RWPE2 (cell line): ENCODE measurements around the gene C3orf33.
"Not testable (repeated sequence)": the region's sequence is repeated elsewhere in the genome, so short reads cannot be mapped to it uniquely, and the experiment has no call there.

Experiments used
- ATAC-seq: fragments of 200-7000 bp; cut with Tn5 transposase; 3 replicates; pipeline ENCODE4 v1.9.1; 2021; ENCODE audit warnings: low read depth
- DNase-seq: peaks from one replicate; pipeline ENCODE4 v3.0.0-alpha.2; 2020; ENCODE audit warnings: low spot score
- H3K27ac ChIP-seq: fragments of 450-650 bp; 2 replicates; pipeline ENCODE4 v1.5.1; 2017; ENCODE audit warnings: mild to moderate bottlenecking; ENCODE audit not compliant: poor library complexity, severe bottlenecking
- H3K27me3 ChIP-seq: fragments of 250-450 bp; sonication (Bioruptor Pico); 2 replicates; pipeline ENCODE4 v1.5.1; 2021; ENCODE audit warnings: mild to moderate bottlenecking, moderate library complexity; ENCODE audit not compliant: insufficient read depth, poor library complexity, severe bottlenecking
- H3K36me3 ChIP-seq: fragments of 250-450 bp; sonication (Bioruptor Pico); 2 replicates; pipeline ENCODE4 v1.5.1; 2020; ENCODE audit warnings: low read depth, mild to moderate bottlenecking, moderate library complexity
- H3K4me1 ChIP-seq: fragments of 250-450 bp; sonication (Bioruptor Pico); 2 replicates; pipeline ENCODE4 v1.5.1; 2021; ENCODE audit warnings: mild to moderate bottlenecking, moderate library complexity; ENCODE audit not compliant: insufficient read depth, poor library complexity, severe bottlenecking
- H3K4me3 ChIP-seq: fragments of 250-450 bp; sonication (Bioruptor Pico); 2 replicates; pipeline ENCODE4 v1.5.1; 2021; ENCODE audit warnings: mild to moderate bottlenecking, moderate library complexity; ENCODE audit not compliant: severe bottlenecking
- H3K9me3 ChIP-seq: fragments of 250-450 bp; sonication (Bioruptor Pico); 2 replicates; pipeline ENCODE4 v1.5.1; 2021; ENCODE audit warnings: mild to moderate bottlenecking, moderate library complexity; ENCODE audit not compliant: severe bottlenecking
- TF ChIP-seq, protein P1 (sequence below): fragments of 450-650 bp; IDR thresholded peaks from one replicate; pipeline ENCODE4 v1.5.1; 2017; ENCODE audit warnings: mild to moderate bottlenecking, moderate library complexity; ENCODE audit not compliant: poor library complexity, severe bottlenecking

C3orf33 gene

GRCh38 chr3:155805802-155806618, at the start of gene C3orf33:
TSS of gene C3orf33 (minus strand) at chr3:155806278. CDS start at chr3:155806252, 26 bp downstream.
- peak; percentile 93 for ATAC-seq
- DNase-seq: no peak
- H3K27me3 ChIP-seq: no peaks in the 10 kb centered on the region
- peaks cover 12% of the 10 kb centered on the region; the same call in 1 of the 2 replicates for H3K36me3 ChIP-seq
- H3K27ac ChIP-seq: no peak within 1 kb of the TSS
- TF ChIP-seq, protein P1, sequence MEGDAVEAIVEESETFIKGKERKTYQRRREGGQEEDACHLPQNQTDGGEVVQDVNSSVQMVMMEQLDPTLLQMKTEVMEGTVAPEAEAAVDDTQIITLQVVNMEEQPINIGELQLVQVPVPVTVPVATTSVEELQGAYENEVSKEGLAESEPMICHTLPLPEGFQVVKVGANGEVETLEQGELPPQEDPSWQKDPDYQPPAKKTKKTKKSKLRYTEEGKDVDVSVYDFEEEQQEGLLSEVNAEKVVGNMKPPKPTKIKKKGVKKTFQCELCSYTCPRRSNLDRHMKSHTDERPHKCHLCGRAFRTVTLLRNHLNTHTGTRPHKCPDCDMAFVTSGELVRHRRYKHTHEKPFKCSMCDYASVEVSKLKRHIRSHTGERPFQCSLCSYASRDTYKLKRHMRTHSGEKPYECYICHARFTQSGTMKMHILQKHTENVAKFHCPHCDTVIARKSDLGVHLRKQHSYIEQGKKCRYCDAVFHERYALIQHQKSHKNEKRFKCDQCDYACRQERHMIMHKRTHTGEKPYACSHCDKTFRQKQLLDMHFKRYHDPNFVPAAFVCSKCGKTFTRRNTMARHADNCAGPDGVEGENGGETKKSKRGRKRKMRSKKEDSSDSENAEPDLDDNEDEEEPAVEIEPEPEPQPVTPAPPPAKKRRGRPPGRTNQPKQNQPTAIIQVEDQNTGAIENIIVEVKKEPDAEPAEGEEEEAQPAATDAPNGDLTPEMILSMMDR: peak; percentile 98
- H3K9me3 ChIP-seq: no peaks in the 10 kb centered on the region
- peak within 1 kb of the TSS; percentile 64 for H3K4me3 ChIP-seq
- no peaks in the 10 kb centered on the region for H3K4me1 ChIP-seq

- H3K27ac ChIP-seq: peak within 1 kb of the TSS; percentile 77
Measured at GRCh38 chr3:155854141-155854940, 48.3 kb upstream of the C3orf33 start, which contains the start of gene SLC33A1. TSS of gene SLC33A1 (minus strand) at chr3:155854427. CDS start at chr3:155853997, 430 bp downstream.

GRCh38 chr3:155853214-155854140, 47.4 kb upstream of the C3orf33 start:
- peaks cover 31% of the 10 kb centered on the region for H3K36me3 ChIP-seq
- no peak; the same call in 1 of the 3 replicates for ATAC-seq
- no peaks in the 10 kb centered on the region for H3K27me3 ChIP-seq
- no peaks in the 10 kb centered on the region for H3K4me1 ChIP-seq
- TF ChIP-seq, protein P1: no peak
- no peaks in the 10 kb centered on the region for H3K9me3 ChIP-seq
- DNase-seq: no peak
- H3K4me3 ChIP-seq: peak overlapping the region; percentile 73
- H3K27ac ChIP-seq: peak overlapping the region; percentile 77

More at GRCh38 chr3:155854141-155854940, 48.3 kb upstream of the C3orf33 start, which contains the start of gene SLC33A1:
- H3K4me1 ChIP-seq: no peaks in the 10 kb centered on the region
- peak; percentile 95 for ATAC-seq
- H3K27me3 ChIP-seq: no peaks in the 10 kb centered on the region
- H3K4me3 ChIP-seq: peak within 1 kb of the TSS; percentile 73
- TF ChIP-seq, protein P1: no peak
- H3K36me3 ChIP-seq: peaks cover 22% of the 10 kb centered on the region
- H3K9me3 ChIP-seq: no peaks in the 10 kb centered on the region
- DNase-seq: peak; percentile 99

- H3K27ac ChIP-seq: no peak overlapping the region
Measured at GRCh38 chr3:155852341-155852740, 46.3 kb upstream of the C3orf33 start.

DNA sequence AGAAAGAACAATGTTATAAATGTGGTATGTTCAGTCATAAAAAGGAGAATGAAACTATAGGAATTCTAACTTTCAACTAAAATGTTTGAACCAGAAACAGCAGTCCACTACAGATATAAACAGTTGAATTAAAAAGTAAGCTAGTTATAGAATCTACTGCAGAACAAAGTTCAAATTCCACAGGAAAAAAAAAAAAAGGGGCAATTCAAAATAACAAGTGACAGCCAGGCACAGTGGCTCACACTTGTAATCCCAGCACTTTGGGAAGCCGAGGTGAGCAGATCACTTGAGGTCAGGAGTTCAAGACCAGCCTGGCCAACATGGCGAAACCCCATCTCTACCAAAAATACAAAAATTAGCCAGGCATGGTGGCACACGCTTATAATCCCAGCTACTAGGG, 43.3 kb upstream of the C3orf33 start:
- peaks cover 65% of the 10 kb centered on the region for H3K36me3 ChIP-seq
- H3K4me3 ChIP-seq, ATAC-seq, H3K4me1 ChIP-seq, H3K9me3 ChIP-seq, H3K27me3 ChIP-seq, DNase-seq, H3K27ac ChIP-seq: not testable (repeated sequence)

More at GRCh38 chr3:155852341-155852740, 46.3 kb upstream of the C3orf33 start:
- TF ChIP-seq, protein P1: no peak
- no peaks in the 10 kb centered on the region for H3K4me1 ChIP-seq
- no peak for DNase-seq
- H3K9me3 ChIP-seq: no peaks in the 10 kb centered on the region
- H3K27me3 ChIP-seq: no peaks in the 10 kb centered on the region
- peak overlapping the region; percentile 73 for H3K4me3 ChIP-seq
- ATAC-seq: no peak
- peaks cover 41% of the 10 kb centered on the region for H3K36me3 ChIP-seq
